Rectal smooth muscle tissue (tissue), 1 donor: Measurements from ENCODE around the gene OSBPL3.

Source experiments
- H3K27ac ChIP-seq: one replicate; pipeline ENCODE4 v1.7.0; 2013; ENCODE audit warnings: low read depth, low read length, inconsistent platforms
- H3K27me3 ChIP-seq: one replicate; pipeline ENCODE4 v1.7.0; 2013; ENCODE audit warnings: low read length; ENCODE audit not compliant: control insufficient read depth, insufficient read depth
- H3K36me3 ChIP-seq: one replicate; pipeline ENCODE4 v1.7.0; 2013; ENCODE audit warnings: low read length; ENCODE audit not compliant: control insufficient read depth, insufficient read depth
- H3K4me1 ChIP-seq: one replicate; pipeline ENCODE4 v1.7.0; 2013; ENCODE audit warnings: low read length; ENCODE audit not compliant: control insufficient read depth, insufficient read depth
- H3K4me3 ChIP-seq: one replicate; pipeline ENCODE4 v1.7.0; 2013; ENCODE audit warnings: low read length
- H3K9ac ChIP-seq: one replicate; pipeline ENCODE4 v1.7.0; 2013; ENCODE audit warnings: low read length

OSBPL3 gene

DNA sequence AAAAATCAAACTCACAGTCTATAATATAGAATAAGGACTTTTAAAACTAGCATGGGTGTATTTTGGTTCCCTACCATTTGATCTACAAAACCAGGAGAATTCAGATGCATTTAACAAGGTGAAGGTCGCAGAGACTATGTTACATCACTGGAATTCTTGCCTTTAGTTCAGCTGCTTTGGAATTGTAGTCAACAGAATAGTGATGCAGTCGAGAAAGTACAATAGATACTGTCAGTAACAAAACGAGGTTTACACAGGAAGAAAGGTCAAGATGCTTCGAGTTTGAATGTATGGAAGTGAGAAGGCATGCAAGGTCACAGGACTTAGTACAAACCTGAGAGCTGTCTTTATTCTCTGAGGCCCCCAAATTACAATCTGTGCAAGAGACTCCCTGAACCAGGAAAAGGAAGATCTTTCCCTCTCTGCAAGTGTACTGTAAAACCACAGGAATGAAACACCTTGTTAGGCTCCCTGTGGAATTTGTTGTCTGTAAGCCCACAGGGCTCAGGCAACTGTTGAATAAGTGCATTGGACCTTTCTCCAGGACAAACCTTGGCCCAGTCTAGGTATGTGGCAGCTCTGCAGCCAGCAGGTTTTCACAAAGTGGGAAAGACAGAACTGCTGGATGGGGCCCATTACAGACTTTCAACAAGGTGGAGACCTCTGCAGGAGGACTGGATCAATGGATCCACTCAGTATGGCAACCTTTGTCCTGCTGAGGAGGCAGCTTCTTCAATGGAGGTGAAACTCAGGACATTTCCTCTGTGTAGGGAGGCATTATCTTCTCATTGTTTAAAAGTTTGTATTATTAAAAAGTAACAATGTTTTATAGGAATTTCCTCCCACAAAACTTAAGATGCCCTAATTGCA lies 121.6 kb downstream of the OSBPL3 start:
- no peak overlapping the region for H3K27ac ChIP-seq
- no peak overlapping the region for H3K9ac ChIP-seq
- H3K27me3 ChIP-seq: no peaks in the 10 kb centered on the region
- H3K36me3 ChIP-seq: no peaks in the 10 kb centered on the region
- no peaks in the 10 kb centered on the region for H3K4me1 ChIP-seq
- H3K4me3 ChIP-seq: no peak overlapping the region

DNA sequence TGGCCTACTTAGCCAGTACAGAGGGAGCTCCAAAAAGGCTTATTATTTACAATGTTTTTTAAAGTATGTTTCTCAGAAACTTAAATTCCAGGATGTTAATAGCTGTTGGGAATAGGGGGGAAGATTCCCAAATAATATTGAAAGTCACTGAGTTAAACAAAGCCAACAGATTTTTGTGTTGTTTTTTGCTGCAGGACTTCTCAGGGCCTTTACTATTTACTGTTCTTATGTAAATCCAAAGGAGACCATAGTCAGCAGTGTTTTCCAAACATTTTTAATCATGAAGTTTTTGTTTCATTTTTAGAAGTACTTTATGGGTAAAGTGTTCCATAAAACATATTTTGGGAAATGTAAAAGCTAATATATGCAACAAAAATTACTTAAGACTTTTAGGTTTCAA lies 122.4 kb downstream of the OSBPL3 start:
- no peak overlapping the region for H3K9ac ChIP-seq
- H3K27me3 ChIP-seq: no peaks in the 10 kb centered on the region
- H3K4me3 ChIP-seq: no peak overlapping the region
- H3K27ac ChIP-seq: no peak overlapping the region
- H3K36me3 ChIP-seq: no peaks in the 10 kb centered on the region
- H3K4me1 ChIP-seq: no peaks in the 10 kb centered on the region

DNA sequence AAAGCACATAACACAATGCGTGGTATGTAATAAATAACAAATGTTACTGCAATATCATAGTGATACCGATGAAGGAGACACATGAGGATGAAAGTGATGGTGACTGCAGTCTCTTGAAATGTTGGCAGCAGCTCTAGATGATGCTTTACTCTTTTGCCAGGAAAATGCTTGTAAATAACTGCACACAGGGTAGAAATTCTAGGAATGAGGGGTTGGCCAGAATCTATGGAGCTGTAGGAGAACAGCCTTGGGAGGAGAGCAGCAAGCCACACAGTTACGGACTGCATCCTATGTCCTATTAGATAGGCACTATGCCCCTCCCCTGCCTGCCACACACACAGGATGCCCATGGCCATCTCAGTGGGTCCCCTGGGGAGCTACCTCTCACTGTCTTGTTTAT lies 125.1 kb downstream of the OSBPL3 start:
- H3K36me3 ChIP-seq: no peaks in the 10 kb centered on the region
- no peak overlapping the region for H3K9ac ChIP-seq
- no peak overlapping the region for H3K4me3 ChIP-seq
- H3K27ac ChIP-seq: no peak overlapping the region
- no peaks in the 10 kb centered on the region for H3K27me3 ChIP-seq
- no peaks in the 10 kb centered on the region for H3K4me1 ChIP-seq

DNA sequence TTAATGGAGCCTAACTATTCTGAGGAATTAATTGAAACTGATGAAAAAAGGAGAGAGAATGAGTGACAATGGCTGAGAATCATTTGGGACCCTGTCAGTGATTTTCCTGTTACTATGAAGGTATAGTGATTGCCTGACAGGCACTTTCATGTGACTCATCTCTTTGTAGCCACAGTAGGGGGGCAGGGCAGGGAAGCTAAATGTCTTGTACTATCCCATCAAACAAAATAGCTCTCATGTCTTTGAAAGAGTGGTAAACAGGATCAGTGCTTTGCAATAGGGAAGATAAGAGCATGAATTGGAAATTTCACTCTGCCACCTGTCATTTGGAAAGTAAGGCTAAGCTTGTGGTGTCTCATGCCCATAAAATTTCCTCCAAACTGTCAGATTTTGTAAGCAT lies 128.2 kb downstream of the OSBPL3 start:
- Histone ChIP-seq H3K4me3 (no peak overlapping the region), H3K27ac (no peak overlapping the region), H3K27me3 (no peaks in the 10 kb centered on the region), H3K36me3 (no peaks in the 10 kb centered on the region), H3K4me1 (no peaks in the 10 kb centered on the region), H3K9ac (no peak overlapping the region)

DNA sequence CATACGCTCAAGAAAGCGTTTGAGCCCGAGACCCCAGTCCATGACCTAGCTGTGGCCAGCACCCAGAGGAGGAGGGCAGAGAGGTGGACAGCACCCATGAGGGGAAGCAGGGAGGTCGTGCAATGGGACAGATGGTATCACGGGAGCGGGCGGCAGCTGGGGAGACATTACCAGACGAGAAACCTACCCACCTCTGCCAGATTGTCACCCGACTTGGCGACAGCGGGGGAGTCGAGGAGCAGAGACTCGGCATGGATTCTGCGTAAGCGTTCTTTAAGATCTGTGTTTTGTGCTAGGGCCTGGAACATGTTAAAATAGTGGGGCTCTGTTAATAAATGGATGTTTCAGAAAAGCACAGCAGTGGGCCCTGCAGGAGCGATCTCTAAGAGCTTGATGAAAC lies 131.1 kb downstream of the OSBPL3 start:
- H3K27ac ChIP-seq: no peak overlapping the region

DNA sequence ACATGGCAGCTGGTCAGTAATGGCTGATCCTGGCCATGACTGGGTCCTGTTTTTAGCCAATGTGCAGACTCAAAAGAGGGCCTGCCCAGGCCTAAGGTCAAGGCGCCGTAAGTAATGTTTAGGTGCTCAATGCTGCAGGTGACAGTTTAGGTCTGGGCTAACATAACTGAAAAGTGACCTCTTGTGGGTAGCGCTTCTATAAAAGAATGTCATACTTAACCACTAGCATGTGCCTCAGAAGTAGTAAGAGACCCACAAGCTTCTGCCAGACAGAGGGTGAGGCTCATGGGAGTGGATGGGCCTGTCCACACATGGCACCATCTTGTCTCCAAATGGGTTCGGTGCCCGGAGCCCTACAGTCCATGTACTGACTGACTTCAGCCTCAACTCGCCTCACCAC lies 132.2 kb downstream of the OSBPL3 start:
- Histone ChIP-seq H3K27me3 (no peaks in the 10 kb centered on the region), H3K4me1 (no peaks in the 10 kb centered on the region), H3K27ac (no peak overlapping the region), H3K36me3 (no peaks in the 10 kb centered on the region), H3K9ac (no peak overlapping the region), H3K4me3 (no peak overlapping the region)

More for the DNA sequence above, 131.1 kb downstream of the OSBPL3 start:
- Histone ChIP-seq H3K4me3 (no peak overlapping the region), H3K4me1 (no peaks in the 10 kb centered on the region), H3K36me3 (no peaks in the 10 kb centered on the region), H3K27me3 (no peaks in the 10 kb centered on the region), H3K9ac (no peak overlapping the region)

GRCh38 chr7:24843821-24844434 lies 136.1 kb downstream of the OSBPL3 start:
- Histone ChIP-seq H3K9ac (no peak overlapping the region), H3K4me3 (no peak overlapping the region), H3K27ac (no peak overlapping the region), H3K36me3 (no peaks in the 10 kb centered on the region), H3K4me1 (no peaks in the 10 kb centered on the region), H3K27me3 (no peaks in the 10 kb centered on the region)

GRCh38 chr7:24842449-24843241 lies 137.3 kb downstream of the OSBPL3 start:
- Histone ChIP-seq H3K4me3 (no peak overlapping the region), H3K9ac (no peak overlapping the region), H3K36me3 (no peaks in the 10 kb centered on the region), H3K27ac (no peak overlapping the region), H3K27me3 (no peaks in the 10 kb centered on the region), H3K4me1 (no peaks in the 10 kb centered on the region)

GRCh38 chr7:24842029-24842428 lies 137.9 kb downstream of the OSBPL3 start:
- Histone ChIP-seq H3K36me3 (no peaks in the 10 kb centered on the region), H3K27me3 (no peaks in the 10 kb centered on the region), H3K9ac (no peak overlapping the region), H3K4me3 (no peak overlapping the region), H3K27ac (no peak overlapping the region), H3K4me1 (no peaks in the 10 kb centered on the region)

- Histone ChIP-seq H3K4me3 (no peak overlapping the region), H3K4me1 (no peaks in the 10 kb centered on the region), H3K27me3 (no peaks in the 10 kb centered on the region), H3K36me3 (no peaks in the 10 kb centered on the region), H3K27ac (no peak overlapping the region), H3K9ac (no peak overlapping the region)
Measured at GRCh38 chr7:24840563-24840962, 139.4 kb downstream of the OSBPL3 start.

GRCh38 chr7:24836084-24836483 lies 143.9 kb downstream of the OSBPL3 start:
- no peak overlapping the region for H3K27ac ChIP-seq
- H3K4me3 ChIP-seq: no peak overlapping the region
- H3K9ac ChIP-seq: no peak overlapping the region
- no peaks in the 10 kb centered on the region for H3K36me3 ChIP-seq
- H3K4me1 ChIP-seq: no peaks in the 10 kb centered on the region
- no peaks in the 10 kb centered on the region for H3K27me3 ChIP-seq

DNA sequence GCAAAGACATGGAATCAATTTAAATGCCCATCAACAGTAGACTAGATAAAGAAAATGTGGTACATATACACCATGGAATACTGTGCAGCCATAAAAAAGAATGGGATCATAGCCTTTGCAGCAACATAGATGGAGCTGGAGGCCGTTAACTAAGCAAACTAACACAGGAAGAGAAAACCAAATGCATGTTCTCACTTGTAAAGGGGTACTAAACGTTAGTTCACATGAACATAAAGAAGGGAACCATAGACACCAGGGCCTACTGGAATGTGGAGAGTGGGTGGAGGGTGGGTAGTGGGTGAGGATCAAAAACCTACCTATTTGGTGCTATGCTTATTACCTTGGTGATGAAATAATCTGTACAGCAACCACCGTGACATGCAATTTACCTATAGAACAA lies 144.3 kb downstream of the OSBPL3 start:
- H3K4me3 ChIP-seq: no peak overlapping the region
- H3K27ac ChIP-seq: no peak overlapping the region
- no peaks in the 10 kb centered on the region for H3K36me3 ChIP-seq
- no peaks in the 10 kb centered on the region for H3K4me1 ChIP-seq
- no peaks in the 10 kb centered on the region for H3K27me3 ChIP-seq
- no peak overlapping the region for H3K9ac ChIP-seq
